HG03432 (cell line): ENCODE measurements around the gene FAM114A1.
"Not testable (repeated sequence)": the region's sequence is repeated elsewhere in the genome, so short reads cannot be mapped to it uniquely, and the experiment has no call there.

ENCODE experiments used
- ATAC-seq: cut with Tn5 transposase; IDR thresholded peaks from one replicate; pipeline ENCODE4 v1.9.1; 2021; ENCODE audit warnings: mild to moderate bottlenecking, moderate library complexity; ENCODE audit not compliant: unreplicated experiment

FAM114A1 gene

GRCh38 chr4:38959248-38959647 lies 91.6 kb downstream of the FAM114A1 start:
- not testable (repeated sequence) for ATAC-seq

DNA sequence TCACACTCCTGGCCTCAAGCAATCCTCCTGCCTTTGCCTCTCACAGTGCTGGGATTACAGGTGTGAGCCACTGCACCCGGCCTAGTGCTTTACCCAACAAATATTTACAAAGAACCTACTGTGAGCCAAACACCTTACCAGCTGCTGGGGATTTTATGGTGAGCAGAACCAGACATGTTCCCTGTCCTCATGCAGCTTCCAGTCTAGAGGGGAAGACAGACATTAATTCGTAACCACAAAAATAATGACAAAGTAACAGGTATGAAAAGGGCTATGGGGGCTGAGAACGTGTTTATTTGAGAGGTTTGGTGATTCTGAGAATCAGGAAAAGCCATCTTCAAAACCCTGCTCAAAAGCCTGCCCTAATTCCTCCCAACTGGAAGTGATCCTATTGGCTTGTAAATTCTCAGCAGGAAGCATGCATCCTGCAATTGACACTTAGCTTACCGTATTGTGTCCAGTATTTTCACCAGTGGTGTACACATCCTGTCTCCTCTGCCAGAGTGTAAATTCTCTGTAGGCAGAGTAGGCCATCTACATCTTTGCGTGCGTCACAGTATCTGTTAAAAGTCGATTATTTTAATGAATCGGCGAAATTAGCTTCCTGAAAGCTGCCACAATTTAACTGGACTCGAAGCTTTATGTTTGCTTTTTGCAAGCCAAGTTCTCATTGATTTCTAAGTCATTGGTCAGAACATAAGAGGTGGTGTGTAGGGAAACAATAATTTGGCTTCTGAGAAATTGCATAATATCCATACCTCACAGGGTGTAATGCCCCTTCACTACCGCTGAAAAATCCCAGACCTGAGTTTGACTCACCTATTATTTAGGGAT lies 97.6 kb downstream of the FAM114A1 start:
- no peak for ATAC-seq

GRCh38 chr4:38965866-38966265 lies 98.3 kb downstream of the FAM114A1 start:
- ATAC-seq = no peak

DNA sequence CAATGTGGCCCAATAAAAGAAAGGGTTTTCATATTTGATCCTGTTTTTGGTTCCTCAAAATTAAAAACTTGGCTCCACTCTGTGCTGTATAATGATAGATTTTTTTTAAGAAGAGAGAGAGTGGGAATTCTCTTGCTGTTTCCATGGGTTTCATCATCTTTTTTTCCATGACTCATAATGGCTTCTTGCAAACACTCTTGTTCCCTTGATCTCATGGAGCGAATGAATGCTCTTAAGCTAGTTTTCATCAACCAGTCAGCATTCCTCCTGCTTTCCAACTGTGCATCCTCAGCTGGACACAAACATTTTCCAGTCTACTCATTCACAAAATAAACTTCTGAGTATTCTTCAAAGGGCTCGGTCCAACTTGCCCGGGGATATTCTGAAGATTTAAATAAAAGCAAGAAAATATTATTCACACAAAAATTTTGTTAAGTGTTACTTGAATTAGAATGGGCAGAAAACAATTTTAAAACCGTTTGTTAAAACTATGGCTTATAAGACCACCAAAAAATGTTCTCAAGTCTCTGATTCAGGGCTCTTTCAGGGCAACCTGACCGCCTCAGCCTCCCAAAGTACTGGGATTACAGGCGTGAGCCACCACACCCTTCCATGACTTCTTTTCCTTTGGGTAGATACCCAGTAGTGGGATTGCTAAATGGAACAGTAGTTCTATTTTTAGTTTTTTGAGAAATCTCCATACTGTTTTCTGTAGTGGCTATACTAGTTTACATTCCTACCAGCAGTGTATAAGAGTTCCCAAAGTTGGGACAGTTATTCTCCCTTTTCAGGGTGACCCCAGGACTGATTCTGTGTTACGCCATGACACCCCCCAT lies 99.9 kb downstream of the FAM114A1 start:
- ATAC-seq = no peak

DNA sequence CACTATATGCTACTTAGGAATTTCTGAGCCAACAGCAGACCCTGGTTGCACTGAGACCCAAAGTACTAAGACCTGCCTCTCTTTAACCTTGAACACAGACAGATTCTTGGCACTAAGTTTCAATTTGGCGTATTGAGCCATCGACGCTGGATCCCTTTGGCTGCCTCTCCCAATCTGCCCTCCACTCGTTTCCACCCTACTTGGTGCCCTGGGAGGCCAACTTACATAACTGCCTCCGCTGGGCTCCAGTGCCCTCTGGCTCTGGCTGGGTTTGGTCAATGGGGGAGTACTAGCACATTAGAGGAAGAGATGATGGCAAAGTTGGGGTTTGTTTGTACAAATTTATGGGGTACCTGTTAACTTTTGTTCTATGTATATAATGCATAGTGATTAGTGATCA lies 101.1 kb downstream of the FAM114A1 start:
- ATAC-seq = no peak

- ATAC-seq = no peak
Observed at GRCh38 chr4:38976308-38976707, 108.7 kb downstream of the FAM114A1 start.

GRCh38 chr4:38979081-38979480 lies 111.5 kb downstream of the FAM114A1 start:
- no peak for ATAC-seq

- no peak for ATAC-seq
Observed at GRCh38 chr4:38979511-38980230, 112.1 kb downstream of the FAM114A1 start.

DNA sequence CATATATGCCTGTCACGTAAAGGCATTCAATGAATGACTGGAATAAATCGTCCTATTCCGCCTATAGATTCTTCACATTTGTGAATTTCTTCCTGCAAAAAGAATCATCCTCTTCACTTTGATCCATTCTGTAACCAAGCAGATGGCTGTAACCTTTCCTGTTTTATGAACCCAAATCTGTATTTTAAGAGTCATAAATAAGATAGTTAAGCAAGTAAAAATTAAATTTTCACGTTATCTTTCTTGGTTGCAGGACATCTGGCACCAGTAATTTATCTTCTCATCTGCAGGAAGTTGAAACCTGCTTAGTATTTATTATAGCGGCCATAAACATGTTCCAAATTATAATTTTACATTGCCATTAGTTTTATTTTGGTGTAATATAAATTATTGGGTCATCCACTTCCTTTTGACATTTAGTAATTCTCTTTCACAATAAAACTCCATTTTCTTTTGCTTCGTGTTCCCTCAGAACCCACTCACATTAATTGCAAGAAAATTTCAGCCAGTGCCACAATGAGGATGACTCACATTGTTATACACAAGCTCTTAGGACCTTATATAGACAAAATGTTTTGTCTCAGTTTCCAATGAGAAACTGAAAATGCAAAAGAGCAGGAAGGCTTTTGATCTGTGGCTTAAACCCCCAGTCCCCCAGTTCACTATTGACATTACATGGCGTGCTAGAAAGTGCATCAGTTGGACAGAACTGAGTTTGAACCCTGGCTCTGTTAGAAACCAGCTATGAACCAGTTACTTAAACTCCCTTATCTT lies 113.5 kb downstream of the FAM114A1 start:
- peak; percentile 44 for ATAC-seq

- ATAC-seq = no peak
Observed at GRCh38 chr4:38982361-38983095, 114.9 kb downstream of the FAM114A1 start.

- ATAC-seq = no peak
Observed at GRCh38 chr4:38983291-38983690, 115.7 kb downstream of the FAM114A1 start.

DNA sequence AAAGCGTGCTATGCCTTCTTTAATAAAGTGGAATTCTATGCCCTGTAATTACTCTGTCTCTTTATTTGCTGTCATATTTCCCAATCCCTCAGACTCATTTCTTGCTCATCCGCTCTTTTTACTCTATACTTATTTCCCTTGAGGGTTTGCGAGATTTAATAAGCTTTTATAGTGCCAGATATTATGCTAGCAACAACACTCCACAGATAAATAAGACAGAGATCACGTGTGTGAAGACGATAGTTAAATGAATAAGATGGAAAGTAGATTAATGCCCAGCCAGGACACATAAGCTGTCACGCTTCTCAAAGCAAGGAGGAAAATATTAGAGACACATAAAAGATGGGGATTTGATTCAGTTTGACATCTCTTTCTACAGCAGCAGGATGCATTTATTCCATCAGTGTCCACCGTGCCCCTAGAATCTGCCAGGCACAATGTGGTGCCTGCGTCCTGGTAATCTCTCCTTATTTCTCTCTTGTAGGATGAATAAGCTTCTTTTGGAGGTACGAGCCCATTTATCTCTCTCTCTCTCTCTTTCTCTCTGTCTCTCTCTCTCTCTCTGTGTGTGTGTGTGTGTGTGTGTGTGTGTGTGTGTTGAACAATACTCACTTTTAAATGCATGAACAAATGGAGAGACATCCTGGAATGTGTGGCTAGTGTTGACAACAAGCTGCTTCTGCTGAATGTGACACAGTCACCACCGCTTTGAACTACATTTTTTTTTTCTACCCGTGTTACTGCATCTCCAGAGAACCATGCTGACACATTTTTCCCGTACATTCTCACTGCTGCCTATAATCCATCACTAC lies 116.4 kb downstream of the FAM114A1 start:
- ATAC-seq = no peak

DNA sequence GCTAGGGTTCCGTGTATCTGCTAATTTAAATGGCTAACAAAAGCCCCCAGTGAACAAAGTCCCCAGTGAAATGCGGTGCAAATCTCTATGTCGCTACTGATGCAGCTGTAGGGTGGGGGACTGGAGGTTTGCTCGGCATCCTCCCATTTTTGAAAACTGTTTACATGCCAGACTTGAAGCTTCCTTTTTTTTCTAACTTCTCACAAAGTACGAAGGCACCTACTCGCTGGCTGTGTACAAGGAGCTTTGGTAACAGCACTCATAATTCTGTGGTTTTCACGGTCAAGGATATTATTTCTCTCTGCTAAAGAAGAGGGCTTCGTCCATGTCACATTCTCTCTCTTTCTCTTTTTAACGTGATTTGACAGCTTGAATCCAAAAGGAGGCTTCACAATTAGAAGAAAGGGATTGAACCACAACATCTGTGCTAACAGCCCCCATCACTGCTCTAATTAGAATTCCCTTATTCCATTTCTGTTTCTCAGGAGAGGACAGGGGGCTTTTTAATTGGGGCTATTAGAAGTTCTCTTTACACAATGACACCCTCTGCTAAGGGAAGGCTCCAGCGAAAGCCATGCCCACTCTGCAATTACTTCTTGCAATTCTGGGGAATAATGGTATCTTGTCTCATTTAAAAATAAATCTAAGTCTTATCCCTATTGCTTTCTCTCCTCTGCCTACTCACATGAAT lies 117.9 kb downstream of the FAM114A1 start:
- ATAC-seq = no peak

- ATAC-seq = no peak
Observed at GRCh38 chr4:38987491-38987890, 119.9 kb downstream of the FAM114A1 start.

DNA sequence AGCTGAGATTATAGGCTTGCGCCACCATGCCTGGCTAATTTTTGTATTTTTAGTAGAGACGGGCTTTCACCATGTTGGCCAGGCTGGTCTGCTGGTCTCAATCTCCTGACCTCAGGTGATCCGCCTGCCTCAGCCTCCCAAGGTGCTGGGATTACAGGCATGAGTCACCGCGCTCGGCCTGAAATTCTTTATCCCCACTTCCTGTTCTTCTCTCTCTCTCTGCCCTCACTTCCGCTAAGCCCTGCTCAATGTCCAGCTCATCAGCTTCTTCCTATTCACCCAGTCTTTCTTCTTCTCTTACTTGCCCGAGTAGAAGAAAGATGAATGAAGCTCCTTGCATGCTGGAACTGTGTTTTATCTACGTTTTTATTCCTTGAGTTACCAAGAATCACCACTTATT lies 120.7 kb downstream of the FAM114A1 start:
- ATAC-seq = not testable (repeated sequence)

GRCh38 chr4:38989487-38989886 lies 121.9 kb downstream of the FAM114A1 start:
- ATAC-seq = no peak

DNA sequence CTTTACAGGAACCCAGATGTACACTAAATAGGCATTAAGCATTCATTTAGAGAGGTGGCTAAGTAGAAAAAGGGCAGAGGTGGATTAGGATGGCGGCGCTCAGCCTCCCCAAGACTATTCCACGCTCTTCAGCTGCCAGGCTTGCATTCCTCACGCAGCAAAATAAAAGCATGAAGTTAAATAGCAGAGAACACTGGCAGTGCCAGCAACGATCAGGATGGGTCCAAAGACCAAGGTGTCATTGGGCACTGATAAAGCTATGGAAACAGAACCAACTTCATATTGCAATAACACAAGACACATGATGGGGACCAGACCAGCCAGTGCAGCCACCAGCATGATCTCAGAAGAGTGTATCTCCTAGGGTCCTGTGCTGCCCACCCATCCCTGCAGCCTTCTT lies 122.6 kb downstream of the FAM114A1 start:
- no peak for ATAC-seq

- no peak for ATAC-seq
Observed at GRCh38 chr4:38993683-38994082, 126.1 kb downstream of the FAM114A1 start.
